AG04449 (cell line): ENCODE measurements around the gene LANCL2.
"Not testable (repeated sequence)": the region's sequence is repeated elsewhere in the genome, so short reads cannot be mapped to it uniquely, and the experiment has no call there.

Experiments used
- CTCF ChIA-PET: fragments of 350-600 bp; formaldehyde crosslinking; extraction: SDS; loops from one replicate; lab custom pipeline; 2021; ENCODE audit warnings: antibody characterized with exemption; lab: Yijun Ruan, JAX
- POLR2A ChIA-PET: fragments of 400-600, 350-600 bp; formaldehyde crosslinking; extraction: SDS; loops from one replicate; lab custom pipeline; 2020; ENCODE audit warnings: antibody characterized with exemption, inconsistent platforms; lab: Yijun Ruan, JAX
- DNase-seq: peaks from one replicate; pipeline ENCODE4 v3.0.0-alpha.2; 2010; ENCODE audit warnings: low read depth, low spot score
- H3K4me3 ChIP-seq: 2 replicates; pipeline ENCODE4 v1.5.1; 2011; ENCODE audit warnings: low read depth, mild to moderate bottlenecking, control low read depth, low read length
- TF ChIP-seq, protein P1 (sequence below): IDR thresholded peaks from one replicate; pipeline ENCODE4 v1.5.1; 2011; ENCODE audit warnings: mild to moderate bottlenecking, moderate library complexity, low read length, control low read depth, inconsistent platforms; ENCODE audit not compliant: insufficient read depth; ENCODE audit errors: missing control alignments

Gene LANCL2

DNA sequence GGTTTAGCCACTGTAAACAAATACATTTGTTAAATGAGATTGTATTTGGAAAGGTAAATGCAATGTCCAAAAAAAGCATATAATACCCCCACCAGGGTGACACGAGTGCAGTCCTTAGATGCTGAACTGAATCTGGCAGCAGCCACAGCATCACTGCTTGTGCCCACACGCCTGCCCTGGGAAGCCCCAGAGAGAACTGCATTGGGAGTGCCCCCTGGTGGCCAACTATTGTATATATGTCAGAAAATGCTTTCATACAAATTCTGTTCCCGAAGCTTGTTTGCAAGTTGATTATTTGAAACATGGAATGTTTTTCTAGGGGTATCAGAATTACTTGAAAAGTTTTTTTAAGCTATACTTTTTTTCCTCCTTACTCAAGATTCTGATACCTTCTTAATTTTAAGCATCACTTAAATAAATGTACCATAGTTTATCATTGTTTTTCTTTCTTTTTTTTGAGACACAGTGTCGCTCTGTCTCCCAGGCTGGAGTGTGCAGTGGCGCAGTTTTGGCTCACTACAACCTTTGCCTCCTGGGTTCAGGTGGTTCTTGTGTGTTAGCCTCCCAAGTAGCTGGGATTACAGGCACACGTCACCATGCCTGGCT lies 50.1 kb downstream of the LANCL2 start:
- no peak overlapping the region for H3K4me3 ChIP-seq
- TF ChIP-seq, protein P1, sequence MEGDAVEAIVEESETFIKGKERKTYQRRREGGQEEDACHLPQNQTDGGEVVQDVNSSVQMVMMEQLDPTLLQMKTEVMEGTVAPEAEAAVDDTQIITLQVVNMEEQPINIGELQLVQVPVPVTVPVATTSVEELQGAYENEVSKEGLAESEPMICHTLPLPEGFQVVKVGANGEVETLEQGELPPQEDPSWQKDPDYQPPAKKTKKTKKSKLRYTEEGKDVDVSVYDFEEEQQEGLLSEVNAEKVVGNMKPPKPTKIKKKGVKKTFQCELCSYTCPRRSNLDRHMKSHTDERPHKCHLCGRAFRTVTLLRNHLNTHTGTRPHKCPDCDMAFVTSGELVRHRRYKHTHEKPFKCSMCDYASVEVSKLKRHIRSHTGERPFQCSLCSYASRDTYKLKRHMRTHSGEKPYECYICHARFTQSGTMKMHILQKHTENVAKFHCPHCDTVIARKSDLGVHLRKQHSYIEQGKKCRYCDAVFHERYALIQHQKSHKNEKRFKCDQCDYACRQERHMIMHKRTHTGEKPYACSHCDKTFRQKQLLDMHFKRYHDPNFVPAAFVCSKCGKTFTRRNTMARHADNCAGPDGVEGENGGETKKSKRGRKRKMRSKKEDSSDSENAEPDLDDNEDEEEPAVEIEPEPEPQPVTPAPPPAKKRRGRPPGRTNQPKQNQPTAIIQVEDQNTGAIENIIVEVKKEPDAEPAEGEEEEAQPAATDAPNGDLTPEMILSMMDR, result peak; percentile 71
- ChIA-PET POLR2A (no interaction called here), CTCF (interaction anchor here (0.6 to 6.9 kb wide), 44 partner anchors 9 to 646 kb away, joined by 3 to 248 read pairs (median 4); no protein-coding TSS in a partner anchor)
- DNase-seq, result peak; percentile 23

- POLR2A ChIA-PET, result interaction anchor here (0.7 kb wide), 2 partner anchors 65 to 111 kb away, joined by 3 read pairs; no protein-coding TSS in a partner anchor
- CTCF ChIA-PET, result interaction anchor here (0.7 to 6.9 kb wide), 4 partner anchors 18 to 557 kb away, joined by 3 to 248 read pairs (median 4); no protein-coding TSS in a partner anchor
Measured at GRCh38 chr7:55417456-55417855, 52.3 kb downstream of the LANCL2 start.

GRCh38 chr7:55420530-55420929 lies 55.4 kb downstream of the LANCL2 start:
- DNase-seq, result no peak
- ChIA-PET POLR2A (no interaction called here), CTCF (interaction anchor here (1.0 to 1.4 kb wide), 4 partner anchors 10 to 144 kb away, joined by 3 to 14 read pairs (median 6); no protein-coding TSS in a partner anchor)
- TF ChIP-seq, protein P1, result no peak
- no peak overlapping the region for H3K4me3 ChIP-seq

More at GRCh38 chr7:55417456-55417855, 52.3 kb downstream of the LANCL2 start:
- not testable (repeated sequence) for H3K4me3 ChIP-seq, DNase-seq

DNA sequence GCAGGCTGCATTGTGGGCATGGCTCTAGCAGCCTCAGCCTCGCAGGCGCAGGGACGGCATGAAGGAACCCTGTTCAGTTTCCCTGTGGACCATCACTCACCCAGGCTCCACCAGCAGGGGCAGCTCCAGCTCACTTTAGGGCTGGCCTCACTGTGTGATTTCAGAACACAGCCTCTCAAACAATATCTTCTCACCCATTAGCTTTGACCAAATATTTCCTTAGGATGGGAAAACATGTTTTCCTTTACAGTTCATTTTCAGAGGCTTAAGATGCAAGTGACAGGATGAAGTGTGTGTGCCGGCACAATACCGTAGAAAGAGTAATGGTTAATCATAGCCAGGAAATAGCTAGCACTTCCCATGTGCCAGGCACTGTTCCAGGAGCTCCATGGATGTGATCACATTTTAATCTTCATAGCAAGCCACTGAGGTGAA lies 58.2 kb downstream of the LANCL2 start:
- POLR2A ChIA-PET, result no interaction called here
- CTCF ChIA-PET, result interaction anchor here (0.7 to 6.9 kb wide), 11 partner anchors 9 to 650 kb away, joined by 3 to 89 read pairs (median 4); no protein-coding TSS in a partner anchor
- TF ChIP-seq, protein P1, result peak; percentile 44
- no peak for DNase-seq
- H3K4me3 ChIP-seq, result no peak overlapping the region

DNA sequence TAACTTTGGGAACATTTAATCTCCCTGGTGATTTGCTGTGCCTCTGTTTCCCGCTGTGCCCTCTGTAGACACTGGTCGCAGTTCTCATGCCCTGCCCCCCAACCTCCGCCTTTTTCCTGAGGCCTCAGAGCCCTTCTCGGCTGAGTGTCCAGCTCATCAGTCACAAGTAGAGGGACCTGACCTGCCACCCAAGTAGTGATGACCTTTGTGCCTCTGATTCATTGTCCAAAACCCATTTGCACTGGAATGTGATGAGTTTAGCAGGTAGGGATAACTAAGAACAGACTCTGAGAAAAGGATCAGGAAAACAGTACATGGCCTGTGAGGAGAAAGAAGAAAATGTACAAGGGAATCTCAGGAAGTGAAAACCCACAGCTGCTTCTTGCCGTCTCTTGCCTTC lies 58.8 kb downstream of the LANCL2 start:
- TF ChIP-seq, protein P1, result no peak
- ChIA-PET POLR2A (no interaction called here), CTCF (interaction anchor here (0.7 to 6.9 kb wide), 13 partner anchors 9 to 650 kb away, joined by 3 to 89 read pairs (median 4); no protein-coding TSS in a partner anchor)
- H3K4me3 ChIP-seq, result no peak overlapping the region
- DNase-seq, result no peak

GRCh38 chr7:55425141-55425752 lies 60.1 kb downstream of the LANCL2 start:
- TF ChIP-seq, protein P1, result no peak
- ChIA-PET POLR2A (no interaction called here), CTCF (interaction anchor here (1.3 to 6.9 kb wide), 3 partner anchors 11 to 175 kb away, joined by 3 to 89 read pairs (median 33); no protein-coding TSS in a partner anchor)
- DNase-seq, result no peak
- H3K4me3 ChIP-seq, result no peak overlapping the region
